ENCODE data around the gene PTPN11.
A peak's percentile ranks its signal among the peaks of the same experiment; 100 is the strongest.

The PTPN11 gene

DNA sequence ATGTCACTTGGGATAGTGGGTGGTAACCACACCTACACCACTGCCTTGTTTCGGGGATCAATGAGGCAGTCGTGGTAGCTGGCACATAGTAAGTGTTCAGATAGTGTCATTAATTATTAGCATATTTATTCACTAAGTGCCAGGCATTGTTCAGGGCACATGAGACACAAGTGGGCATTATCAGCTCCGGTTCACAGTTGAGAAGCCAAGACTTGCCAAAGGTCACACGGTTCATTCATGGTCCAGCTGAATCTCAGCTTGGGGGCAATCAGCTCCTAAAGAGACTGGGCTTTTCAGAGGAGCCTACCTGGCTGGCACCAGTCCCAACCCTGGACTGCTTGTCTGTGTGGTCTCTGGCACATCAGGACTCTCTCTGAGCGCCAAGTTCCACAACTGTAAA is 121.3 kb downstream of the PTPN11 start:
- no peak overlapping the region for H3K27ac ChIP-seq
- TF ChIP-seq, protein P1, sequence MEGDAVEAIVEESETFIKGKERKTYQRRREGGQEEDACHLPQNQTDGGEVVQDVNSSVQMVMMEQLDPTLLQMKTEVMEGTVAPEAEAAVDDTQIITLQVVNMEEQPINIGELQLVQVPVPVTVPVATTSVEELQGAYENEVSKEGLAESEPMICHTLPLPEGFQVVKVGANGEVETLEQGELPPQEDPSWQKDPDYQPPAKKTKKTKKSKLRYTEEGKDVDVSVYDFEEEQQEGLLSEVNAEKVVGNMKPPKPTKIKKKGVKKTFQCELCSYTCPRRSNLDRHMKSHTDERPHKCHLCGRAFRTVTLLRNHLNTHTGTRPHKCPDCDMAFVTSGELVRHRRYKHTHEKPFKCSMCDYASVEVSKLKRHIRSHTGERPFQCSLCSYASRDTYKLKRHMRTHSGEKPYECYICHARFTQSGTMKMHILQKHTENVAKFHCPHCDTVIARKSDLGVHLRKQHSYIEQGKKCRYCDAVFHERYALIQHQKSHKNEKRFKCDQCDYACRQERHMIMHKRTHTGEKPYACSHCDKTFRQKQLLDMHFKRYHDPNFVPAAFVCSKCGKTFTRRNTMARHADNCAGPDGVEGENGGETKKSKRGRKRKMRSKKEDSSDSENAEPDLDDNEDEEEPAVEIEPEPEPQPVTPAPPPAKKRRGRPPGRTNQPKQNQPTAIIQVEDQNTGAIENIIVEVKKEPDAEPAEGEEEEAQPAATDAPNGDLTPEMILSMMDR (conservative IDR thresholded peaks at IDR 0.05) = no peak

DNA sequence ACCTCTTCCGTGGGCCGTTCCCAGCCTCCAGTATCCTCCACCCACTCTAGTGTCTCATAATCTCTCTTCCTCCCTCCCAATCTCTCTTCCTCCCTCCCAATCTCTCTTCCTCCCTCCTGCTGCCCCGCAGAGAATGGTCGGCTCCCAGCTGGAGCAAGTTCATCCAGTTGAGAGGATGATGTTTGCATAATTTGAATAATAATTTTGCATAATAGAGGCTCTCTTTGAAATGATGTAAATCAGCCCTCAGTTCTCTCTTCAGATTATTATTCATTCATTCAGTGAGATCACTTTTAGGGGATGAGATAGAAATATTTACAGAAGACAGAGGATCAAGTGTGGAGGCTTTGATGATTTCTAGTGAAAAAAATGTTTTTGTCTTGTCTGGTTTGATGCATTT is 125.0 kb downstream of the PTPN11 start:
- H3K27ac ChIP-seq = no peak overlapping the region
- TF ChIP-seq, protein P1 (conservative IDR thresholded peaks at IDR 0.05) = no peak

- H3K27ac ChIP-seq = no peak overlapping the region
- TF ChIP-seq, protein P1 (conservative IDR thresholded peaks at IDR 0.05) = no peak
These were observed 127.6 kb downstream of the PTPN11 start for GRCh38 chr12:112546339-112546738.

DNA sequence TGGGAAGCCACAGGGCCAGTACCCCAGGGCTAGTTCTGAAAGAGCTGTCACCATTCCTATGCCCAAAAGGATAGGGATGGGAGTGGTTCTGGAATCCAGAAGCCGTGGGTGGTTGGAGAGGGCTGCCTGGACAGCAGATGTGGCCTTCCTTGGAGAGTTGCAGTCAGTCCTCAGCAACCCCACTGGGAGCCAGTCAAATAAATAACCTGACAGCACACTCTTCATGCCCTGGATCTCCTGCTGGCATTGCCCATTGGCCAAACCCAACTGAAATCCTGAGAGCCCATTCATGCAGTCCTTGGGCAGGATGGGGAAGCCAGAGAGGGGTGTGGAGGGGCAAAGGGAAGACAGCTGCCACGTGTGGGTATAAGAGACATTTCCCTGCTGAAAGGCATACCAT is 128.2 kb downstream of the PTPN11 start:
- no peak overlapping the region for H3K27ac ChIP-seq
- TF ChIP-seq, protein P1 (conservative IDR thresholded peaks at IDR 0.05) = no peak

- TF ChIP-seq, protein P1 (conservative IDR thresholded peaks at IDR 0.05) = no peak
- no peak overlapping the region for H3K27ac ChIP-seq
These were observed 130.3 kb downstream of the PTPN11 start for GRCh38 chr12:112549031-112549430.

- H3K27ac ChIP-seq = no peak overlapping the region
- TF ChIP-seq, protein P1 (conservative IDR thresholded peaks at IDR 0.05) = no peak
These were observed 132.9 kb downstream of the PTPN11 start for GRCh38 chr12:112551681-112552080.

DNA sequence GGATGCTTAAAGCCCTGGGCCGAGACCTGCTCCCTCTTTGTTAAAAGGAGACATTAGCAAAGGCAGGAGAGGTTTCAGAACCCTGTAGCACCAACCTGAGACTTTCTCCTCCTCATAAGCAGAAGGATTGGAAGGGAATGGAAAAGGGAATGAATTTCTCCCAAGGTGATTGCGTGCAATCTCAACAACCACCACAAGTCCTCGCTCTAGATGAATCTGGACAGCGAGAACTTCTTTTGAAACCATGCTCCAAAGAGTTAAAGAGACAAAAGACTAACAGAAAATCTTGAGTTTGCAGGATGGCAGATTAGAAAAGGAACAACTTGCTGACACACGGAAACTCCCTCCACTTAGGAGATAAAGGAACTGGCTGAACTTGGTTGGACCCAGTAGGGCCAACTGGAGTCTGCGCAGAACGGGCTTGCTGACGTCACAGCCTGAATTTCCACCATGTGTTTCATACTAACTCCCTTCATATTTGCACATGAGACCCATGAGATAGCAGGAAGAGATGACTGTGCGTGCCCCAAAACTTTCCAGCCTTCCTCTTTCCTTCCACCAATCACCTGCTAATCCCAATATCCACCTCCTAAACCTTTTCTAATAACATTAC is 137.0 kb downstream of the PTPN11 start:
- H3K27ac ChIP-seq = no peak overlapping the region
- TF ChIP-seq, protein P1 (conservative IDR thresholded peaks at IDR 0.05) = 0 out of 2 replicates have a peak, but pooled peaks have one; percentile 29

Measured in VCaP (cell line).